GM21360 (cell line): Measurements from ENCODE around the gene ZNF710.

Experiments
- ATAC-seq: cut with Tn5 transposase; IDR thresholded peaks from one replicate; pipeline ENCODE4 v1.9.1; 2021; ENCODE audit warnings: mild to moderate bottlenecking, moderate library complexity; ENCODE audit not compliant: unreplicated experiment

ZNF710 gene

DNA sequence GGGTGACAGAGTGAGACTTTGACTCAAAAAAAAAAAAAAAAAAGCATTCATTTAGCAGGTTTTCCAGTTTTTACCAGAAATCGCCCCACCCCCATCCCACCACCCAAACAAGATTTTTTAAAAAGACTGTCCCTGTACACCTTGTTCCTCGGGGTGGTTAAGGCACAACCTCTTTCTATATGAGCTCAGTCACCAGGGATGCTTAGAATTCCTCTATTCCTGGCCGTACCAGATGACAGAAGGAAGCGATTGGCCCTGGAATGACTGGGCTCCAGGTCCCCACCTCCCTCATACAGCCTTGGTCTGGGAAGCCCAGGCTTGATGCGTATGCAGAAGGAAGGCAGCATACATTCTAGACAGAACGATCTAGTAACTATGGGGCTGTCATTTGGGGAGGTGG is 75.6 kb downstream of the ZNF710 start:
- ATAC-seq = no peak

DNA sequence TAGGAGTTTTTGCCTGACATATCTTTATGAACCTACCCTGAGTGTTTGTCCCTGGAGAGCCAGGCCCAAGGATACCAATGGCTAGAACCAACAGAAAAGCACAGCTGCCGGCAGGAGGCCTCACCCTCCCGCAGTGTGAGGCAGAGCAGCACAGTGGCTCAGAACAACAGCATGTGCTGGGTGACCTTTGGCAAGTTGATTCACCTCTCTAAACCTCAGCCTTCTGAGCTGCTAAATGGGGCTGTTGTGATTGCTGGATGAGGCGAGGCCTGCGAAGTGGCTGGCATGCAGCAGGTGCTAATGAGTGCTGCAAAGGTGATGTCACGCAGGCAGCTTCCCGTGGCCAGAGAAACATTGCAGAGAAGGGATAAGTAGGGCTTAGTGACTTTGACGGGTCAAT is 77.8 kb downstream of the ZNF710 start:
- ATAC-seq = no peak

- ATAC-seq = no peak
Measured at GRCh38 chr15:90079619-90080457, 78.7 kb downstream of the ZNF710 start.

DNA sequence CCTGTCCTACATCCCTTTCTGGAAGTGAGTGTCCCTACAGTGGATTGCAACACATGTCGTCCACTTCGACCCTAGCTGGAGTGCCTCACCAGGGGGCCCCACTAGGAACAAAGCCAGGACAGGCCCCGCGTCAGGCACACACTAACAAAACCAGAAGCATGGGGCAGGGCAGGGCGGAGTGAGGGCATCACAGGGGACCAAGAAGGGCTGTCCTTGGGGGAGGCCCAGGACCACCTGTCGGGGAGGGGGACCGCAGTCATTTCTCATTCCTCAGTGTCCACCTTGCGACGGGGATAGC is 79.3 kb downstream of the ZNF710 start:
- ATAC-seq = no peak

GRCh38 chr15:90080818-90081393 is 79.8 kb downstream of the ZNF710 start:
- no peak for ATAC-seq

GRCh38 chr15:90082140-90082715 is 81.1 kb downstream of the ZNF710 start:
- ATAC-seq = no peak

DNA sequence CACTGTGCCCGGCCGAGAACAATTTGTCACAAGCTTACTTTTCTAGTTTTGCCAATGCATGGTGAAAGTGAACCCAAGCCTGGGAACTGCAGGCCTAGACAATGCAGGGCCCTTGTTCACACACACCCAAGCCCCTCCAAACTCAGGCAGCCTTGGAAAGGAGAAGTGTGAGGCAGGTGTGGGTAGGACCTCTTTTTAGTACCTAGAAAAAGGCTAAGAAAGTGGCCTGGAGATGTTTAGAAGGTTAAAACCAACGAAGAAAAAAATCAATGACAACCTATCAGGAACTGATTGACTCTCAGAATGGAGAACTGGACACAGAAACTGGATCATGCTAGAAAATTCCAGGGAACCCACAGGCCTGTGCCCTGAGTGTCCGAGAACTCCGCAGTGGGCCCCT is 82.3 kb downstream of the ZNF710 start:
- no peak for ATAC-seq

- ATAC-seq = no peak
Measured at GRCh38 chr15:90083954-90084607, 83.0 kb downstream of the ZNF710 start.

DNA sequence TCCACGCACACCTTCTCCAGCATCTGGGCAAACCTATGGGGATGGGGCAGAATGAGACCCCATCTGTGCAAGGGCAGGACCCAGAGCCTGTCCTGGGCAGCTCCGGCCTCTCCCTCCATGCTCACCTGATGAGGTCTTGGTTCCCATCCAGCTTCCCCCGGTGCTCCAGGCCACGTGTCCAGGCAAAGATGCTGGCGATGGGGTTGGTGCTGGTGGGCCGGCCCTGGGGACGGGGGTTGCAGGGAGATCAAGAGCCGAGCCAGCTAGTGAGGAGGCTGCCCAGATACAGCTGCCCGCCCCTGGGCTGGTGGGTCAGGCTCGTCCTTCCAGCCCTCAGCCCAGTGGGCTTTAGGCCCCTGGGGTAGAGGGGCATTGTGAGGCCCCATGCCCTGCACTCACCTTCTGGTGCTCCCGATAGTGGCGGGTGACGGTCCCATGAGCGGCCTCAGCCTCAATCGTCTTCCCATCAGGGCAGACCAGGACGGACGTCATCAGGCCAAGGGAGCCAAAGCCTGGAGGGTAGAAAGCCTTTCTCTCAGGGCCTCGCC is 83.8 kb downstream of the ZNF710 start:
- no peak for ATAC-seq

- ATAC-seq = no peak
Measured at GRCh38 chr15:90085565-90085964, 84.4 kb downstream of the ZNF710 start.

DNA sequence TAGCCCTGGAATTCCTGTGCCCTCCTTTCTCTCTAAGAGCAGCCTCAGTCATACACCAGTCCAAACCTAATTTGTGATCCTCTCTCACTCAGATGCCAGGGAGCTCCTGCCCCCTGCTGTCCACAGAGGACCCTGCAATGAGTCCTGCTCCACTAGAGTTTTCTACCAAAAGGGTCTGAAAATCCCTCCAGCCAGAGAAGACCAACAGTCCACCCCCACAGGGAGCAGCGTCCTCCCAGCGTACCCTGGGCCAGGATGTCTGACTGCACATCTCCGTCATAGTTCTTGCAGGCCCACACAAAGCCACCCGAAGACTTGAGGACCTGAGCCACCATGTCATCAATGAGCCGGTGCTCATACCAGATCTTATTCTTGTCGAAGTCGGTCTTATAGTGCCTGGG is 85.7 kb downstream of the ZNF710 start:
- ATAC-seq = no peak

DNA sequence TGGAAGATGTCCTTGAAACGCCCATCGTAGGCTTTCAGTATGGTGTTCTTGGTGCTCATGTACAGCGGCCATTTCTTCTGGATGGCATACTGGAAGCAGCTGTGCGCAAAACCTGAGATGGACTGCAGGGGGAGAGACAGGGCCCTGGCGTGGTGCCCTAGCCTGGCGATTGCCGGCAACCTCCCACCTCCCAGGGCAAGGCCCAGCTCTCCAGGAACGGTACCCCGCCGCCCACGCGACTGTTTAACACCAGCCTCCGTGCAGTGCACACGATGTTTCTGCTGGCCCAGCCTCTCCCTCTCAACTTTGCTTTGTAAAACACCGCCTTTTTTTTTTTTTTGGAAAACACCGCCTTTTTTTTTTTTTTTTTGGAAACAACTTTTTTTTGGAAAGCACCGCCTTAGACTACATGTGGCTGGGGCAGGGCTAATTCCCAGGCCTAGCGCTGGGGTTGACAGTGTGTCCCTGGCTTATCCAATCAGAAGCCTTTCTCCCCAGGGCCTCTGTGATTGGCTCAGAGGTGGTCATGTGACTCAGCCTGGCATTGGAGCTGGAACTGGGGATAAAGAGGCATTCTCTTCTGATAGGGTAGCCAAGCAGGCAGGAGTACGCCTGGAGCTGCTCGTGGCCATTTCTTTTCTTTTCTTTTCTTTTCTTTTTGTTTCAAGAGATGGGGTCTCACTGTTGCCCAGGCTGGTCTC is 86.5 kb downstream of the ZNF710 start:
- ATAC-seq = no peak

GRCh38 chr15:90090226-90090848 is 89.2 kb downstream of the ZNF710 start:
- ATAC-seq = no peak

- ATAC-seq = no peak
Measured at GRCh38 chr15:90091156-90091931, 90.2 kb downstream of the ZNF710 start.

- ATAC-seq = no peak
Measured at GRCh38 chr15:90095521-90095959, 94.4 kb downstream of the ZNF710 start.

DNA sequence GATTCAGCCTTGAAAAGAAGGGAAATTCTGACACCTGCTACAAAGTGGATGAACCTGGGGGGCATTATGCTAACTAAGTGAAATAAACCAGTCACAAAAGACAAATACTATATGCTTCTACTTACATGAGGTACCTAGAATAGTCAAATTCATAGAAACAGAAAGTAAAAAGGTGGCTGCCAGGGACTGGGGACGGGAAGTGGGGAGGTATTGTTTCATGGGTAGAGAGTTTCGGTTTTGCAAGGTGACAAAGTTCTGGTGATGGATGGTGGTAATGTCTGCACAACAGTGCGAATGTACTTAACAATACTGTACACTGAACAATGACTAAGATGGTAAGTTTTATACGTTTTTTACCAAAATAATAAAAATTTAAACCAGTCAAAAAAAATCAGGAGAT is 96.4 kb downstream of the ZNF710 start:
- peak; percentile 47 for ATAC-seq

DNA sequence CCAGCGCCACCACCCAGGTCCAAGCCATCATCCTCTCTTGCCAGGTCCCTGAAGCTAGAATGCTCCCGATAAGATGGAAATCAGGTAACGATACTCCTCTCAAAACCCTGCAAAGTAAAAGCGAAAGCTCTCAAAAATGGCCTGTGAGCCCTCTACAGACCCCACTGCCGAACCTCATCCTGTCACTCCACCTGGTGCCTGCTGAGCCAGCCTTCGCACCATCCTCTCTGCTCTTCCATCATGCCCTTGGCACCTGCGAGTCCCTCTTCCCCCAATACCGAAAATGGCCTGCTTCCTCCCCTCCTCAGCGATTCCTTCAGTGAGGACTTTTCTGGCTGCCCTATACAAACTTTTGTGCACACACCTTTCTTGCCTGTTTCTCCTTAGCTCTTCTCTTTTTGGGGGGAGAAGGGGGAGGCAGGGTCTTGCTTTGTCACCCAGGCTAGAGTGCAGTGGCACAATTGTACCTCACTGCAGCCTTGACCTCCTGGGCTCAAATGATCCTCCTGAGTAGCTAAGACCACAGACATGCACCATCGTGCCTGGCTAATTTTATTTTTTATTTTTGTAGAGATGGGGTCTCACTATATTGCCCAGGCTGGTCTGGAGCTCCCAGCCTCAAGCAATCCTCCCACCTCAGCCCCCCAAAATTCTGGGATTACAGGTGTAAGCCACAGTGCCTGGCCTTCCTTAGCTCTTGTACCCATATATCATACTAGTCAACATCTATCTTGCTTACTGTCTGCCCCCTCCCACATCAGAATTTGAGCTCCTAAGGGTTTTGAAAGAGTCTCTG is 98.1 kb downstream of the ZNF710 start:
- no peak for ATAC-seq

GRCh38 chr15:90099868-90100831 is 99.0 kb downstream of the ZNF710 start:
- no peak for ATAC-seq
